HG03439 (cell line): ENCODE measurements around the gene NPS.

ENCODE experiments used
- ATAC-seq: cut with Tn5 transposase; IDR thresholded peaks from one replicate; pipeline ENCODE4 v1.9.1; 2021; ENCODE audit warnings: mild to moderate bottlenecking, moderate library complexity; ENCODE audit not compliant: unreplicated experiment

The NPS gene

DNA sequence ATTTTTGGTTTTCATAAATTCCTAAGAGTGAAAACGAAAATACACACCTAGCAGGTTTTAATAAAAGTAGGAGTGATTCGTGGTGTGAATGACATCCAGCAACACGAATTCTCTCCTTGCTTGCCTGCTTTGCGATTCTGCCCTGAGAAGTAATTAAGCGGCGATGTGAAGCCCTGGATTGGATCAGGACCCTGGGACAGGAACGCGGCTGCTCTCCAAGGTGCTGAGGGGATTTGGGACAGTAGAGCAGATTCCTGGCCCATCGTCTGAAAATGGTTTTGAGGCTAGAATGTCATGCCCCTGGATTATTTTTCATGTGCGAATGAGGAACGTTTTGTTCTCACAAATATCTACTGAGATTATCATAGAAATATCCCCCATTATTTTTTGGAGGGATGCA is 7.8 kb downstream of the NPS start:
- no peak for ATAC-seq

DNA sequence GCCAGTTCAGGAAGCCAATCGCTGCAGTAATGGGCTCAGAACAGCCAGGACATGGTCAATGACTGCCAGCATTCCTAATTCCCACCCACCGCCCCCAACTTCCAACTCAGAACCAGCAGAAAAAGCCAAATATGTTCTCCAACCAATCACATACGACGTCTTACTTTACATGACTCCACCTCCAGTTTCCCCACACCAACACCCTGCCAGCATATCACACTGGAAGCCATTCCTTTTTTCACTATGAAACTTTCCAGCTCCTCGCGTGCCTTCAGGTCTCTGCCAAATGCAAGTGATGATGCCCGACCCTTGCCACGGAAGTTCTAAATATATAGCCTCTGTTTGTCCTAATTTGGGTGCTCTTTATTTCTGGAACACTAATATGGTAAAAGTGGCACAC is 12.5 kb downstream of the NPS start:
- no peak for ATAC-seq

- ATAC-seq, result no peak
Observed at GRCh38 chr10:127563718-127564553, 14.8 kb downstream of the NPS start.

DNA sequence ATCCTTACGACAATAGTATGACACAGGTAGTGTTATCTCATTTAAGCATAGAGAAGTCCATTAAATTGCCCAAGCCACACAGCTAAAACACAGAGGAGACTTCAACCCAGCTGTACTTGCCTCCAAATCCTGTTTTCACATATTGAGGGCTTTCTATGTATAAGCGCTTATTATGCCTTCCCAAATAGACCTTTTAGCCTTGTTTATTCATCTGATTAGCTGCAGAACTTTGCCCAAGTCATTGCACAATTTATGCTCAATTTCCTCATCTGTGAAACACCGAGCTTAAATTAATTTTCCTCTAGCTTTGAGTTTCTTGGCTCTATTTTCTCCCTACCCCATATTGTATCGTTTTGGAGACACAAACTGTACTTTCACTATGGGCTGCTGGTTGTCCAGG is 15.5 kb downstream of the NPS start:
- ATAC-seq, result no peak

- ATAC-seq, result no peak
Observed at GRCh38 chr10:127565583-127565982, 16.5 kb downstream of the NPS start.

DNA sequence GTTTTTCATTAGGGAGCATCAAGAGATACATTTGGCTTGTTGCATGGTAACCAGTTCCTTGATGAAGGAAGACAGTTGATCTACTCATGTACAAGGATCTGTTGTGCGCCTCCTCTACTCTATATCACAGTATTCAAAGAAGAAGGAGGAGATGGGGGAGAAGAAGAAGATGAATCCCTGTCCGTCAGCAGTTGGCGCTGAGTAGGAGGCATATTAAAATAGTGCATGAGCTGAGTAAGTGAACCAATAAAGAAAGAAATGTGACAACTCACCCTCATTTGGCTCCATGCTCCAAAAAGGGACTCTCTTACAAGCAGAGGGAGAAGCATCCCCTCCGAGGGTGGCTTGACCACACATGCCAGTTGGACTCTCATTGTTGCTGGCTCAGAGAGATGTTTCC is 20.1 kb downstream of the NPS start:
- no peak for ATAC-seq

DNA sequence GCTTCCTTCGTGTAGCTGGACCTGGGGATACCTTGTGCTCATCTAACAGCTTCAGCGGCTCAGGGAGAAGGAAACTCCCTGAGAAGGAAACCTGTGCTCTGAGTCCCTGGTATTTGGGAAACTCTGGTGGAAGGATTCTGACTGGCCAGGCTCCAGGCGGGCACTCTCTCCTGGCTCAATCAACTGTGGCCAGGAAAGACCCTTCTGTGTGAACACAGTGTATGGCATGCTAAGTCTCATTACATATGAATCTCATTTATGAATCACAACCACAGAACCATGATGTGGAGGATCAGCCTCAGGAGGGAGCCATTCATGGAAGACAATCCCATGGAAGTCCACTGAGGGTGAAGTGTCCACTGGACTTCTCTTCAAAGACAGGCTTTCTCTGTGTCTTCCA is 20.9 kb downstream of the NPS start:
- ATAC-seq, result no peak

GRCh38 chr10:127571386-127571785 is 22.3 kb downstream of the NPS start:
- no peak for ATAC-seq

- ATAC-seq, result no peak
Observed at GRCh38 chr10:127576051-127576450, 26.9 kb downstream of the NPS start.

GRCh38 chr10:127576740-127577161 is 27.6 kb downstream of the NPS start:
- ATAC-seq, result no peak

- ATAC-seq, result no peak
Observed at GRCh38 chr10:127577376-127578258, 28.5 kb downstream of the NPS start.

GRCh38 chr10:127578259-127578960 is 29.3 kb downstream of the NPS start:
- no peak for ATAC-seq

GRCh38 chr10:127578961-127579305 is 29.8 kb downstream of the NPS start:
- no peak for ATAC-seq

DNA sequence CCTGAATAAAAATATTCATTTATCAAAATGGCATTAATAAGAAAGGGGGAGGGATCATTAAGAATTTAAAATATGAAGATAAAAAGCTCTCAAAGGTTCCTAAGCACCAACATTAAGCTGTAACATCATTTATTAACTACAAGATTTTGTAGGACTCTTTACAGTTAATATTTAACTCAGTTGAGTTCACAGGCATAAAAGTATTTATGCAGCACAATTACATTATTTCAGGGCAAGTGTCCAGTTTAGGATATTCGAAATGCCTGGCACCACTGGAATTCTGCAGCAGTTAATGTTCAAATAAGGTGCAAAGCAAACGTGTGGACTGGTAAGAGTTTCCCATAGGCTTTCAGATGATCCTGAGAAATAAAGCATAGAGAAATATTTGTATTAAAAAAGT is 30.5 kb downstream of the NPS start:
- no peak for ATAC-seq

DNA sequence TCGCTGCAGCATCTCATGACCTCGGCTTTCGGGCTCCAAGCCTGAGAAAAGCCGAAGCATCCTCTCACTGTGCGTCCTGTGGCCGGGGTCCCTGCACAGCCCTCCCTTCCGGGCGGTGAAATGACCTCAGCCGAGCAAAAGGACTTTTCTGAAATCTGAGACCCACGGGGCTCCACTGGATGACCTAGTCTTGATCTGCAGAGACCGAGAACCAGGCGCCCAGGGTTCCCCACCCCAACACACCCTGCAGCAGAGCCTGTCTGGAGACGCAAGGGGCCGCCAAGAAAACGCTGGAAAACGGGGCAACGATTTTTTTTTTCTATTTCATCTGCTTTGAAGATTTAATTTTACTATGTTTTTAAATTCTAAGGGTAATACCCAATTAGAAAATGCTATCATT is 31.7 kb downstream of the NPS start:
- ATAC-seq, result no peak

GRCh38 chr10:127585519-127586023 is 36.5 kb downstream of the NPS start:
- ATAC-seq, result no peak

- ATAC-seq, result no peak
Observed at GRCh38 chr10:127587668-127588365, 38.7 kb downstream of the NPS start.

DNA sequence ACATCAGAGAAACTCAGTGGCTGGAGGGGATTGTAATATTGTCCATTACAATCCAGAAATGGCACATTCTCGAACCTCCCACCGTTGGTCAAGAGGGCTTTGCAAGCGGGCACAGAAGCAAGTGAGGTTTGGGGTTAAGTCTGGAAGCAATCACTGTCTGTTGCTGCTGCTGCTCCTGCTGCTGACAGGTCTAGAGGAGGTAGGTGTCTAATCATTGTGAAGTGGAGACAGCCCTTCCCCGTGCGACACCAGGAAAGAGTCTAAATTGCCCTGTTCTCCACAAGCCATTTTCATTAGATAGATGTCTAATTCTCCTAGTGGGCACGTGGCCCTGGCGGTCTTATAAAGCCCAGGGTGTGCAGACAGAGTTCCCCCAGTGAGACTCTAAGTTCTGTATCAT is 43.5 kb downstream of the NPS start:
- ATAC-seq, result no peak

DNA sequence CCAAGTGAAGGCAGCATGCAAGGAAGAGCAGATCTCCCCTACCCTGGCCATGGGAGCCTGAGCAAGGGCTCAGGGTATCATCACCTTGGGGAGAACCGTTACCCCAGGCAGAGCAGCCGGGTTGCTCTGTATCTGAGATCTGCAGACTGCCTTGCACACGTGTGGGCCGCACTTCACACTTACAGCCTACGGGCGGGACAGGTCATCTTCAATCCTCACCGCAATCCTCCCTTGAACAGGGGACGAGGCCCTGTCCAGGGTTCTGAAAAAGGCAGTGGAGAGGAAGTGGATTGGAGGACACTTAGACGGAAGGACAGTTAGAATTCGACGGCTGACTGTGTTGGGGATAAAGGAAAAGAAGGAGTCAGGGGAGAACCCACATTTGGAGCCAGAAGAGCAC is 51.4 kb downstream of the NPS start:
- no peak for ATAC-seq
